Gastrocnemius medialis (tissue), 4 donors: Measurements from ENCODE around the gene PRSS33. TPM values are rescaled to one million over a fixed set of nuclear protein-coding genes. Genes with fewer than 3 reads are reported as not detected.

ENCODE experiments used
- ATAC-seq, 2 donors: fragments of 150-250 bp; one replicate each; pipeline ENCODE4 v1.9.1; 2016
- DNase-seq, 2 donors: peaks; one replicate each; pipeline ENCODE4 v3.0.0-alpha.2; 2019
- H3K27ac ChIP-seq, 4 donors: fragments of 200-600 bp; sonication (generic); 1 replicate in 1 of 4; 2 replicates in 3 of 4; pipeline ENCODE4 v1.5.1; 2016 to 2018; ENCODE audit warnings: mild to moderate bottlenecking in 2 of 4, moderate library complexity in 1 of 4
- H3K27me3 ChIP-seq, 3 donors: fragments of 200-600 bp; sonication (generic) in 2 of 3; 1 replicate in 1 of 3; 2 replicates in 2 of 3; pipeline versions ENCODE4 v1.5.1 to v1.6.0; 2016 to 2019; ENCODE audit warnings: mild to moderate bottlenecking in 1 of 3, moderate library complexity in 1 of 3
- H3K36me3 ChIP-seq, 2 donors: fragments of 200-600 bp; sonication (generic) in 1 of 2; one replicate each; pipeline ENCODE4 v1.5.1; 2017 to 2018
- H3K4me1 ChIP-seq, 2 donors: fragments of 200-600 bp; sonication (generic) in 1 of 2; one replicate each; pipeline ENCODE4 v1.5.1; 2016 to 2017; ENCODE audit warnings: mild to moderate bottlenecking in 2 of 2
- H3K4me3 ChIP-seq, 4 donors: fragments of 200-600 bp; sonication (generic) in 3 of 4; 1 replicate in 1 of 4; 2 replicates in 3 of 4; pipeline ENCODE4 v1.5.1; 2016 to 2019; ENCODE audit warnings: mild to moderate bottlenecking in 2 of 4
- H3K9me3 ChIP-seq, 3 donors: fragments of 200-600 bp; sonication (generic) in 2 of 3; 1 replicate in 1 of 3; 2 replicates in 2 of 3; pipeline ENCODE4 v1.5.1; 2016 to 2019
- CTCF ChIP-seq, 5 experiments: fragments of 450-650 bp in 3 of 5; fragments of 200-600 bp in 2 of 5; sonication (generic) in 2 of 5; IDR thresholded peaks in 4 of 5; conservative IDR thresholded peaks in 1 of 5; 1 replicate in 4 of 5; 2 replicates in 1 of 5; pipeline ENCODE4 v1.5.1; 2016 to 2019; ENCODE audit warnings: antibody characterized with exemption in 5 of 5, mild to moderate bottlenecking in 3 of 5, moderate library complexity in 3 of 5
- POLR2A ChIP-seq, 2 donors: fragments of 450-650 bp; IDR thresholded peaks; one replicate each; pipeline ENCODE4 v1.6.1; 2017; ENCODE audit warnings: antibody characterized with exemption in 2 of 2, mild to moderate bottlenecking in 2 of 2, moderate library complexity in 2 of 2
- in situ Hi-C, 4 donors: fragments of 200-750 bp; cut with MboI; loops; one replicate each; pipeline versions ENCODE4 v1.15.0 to v1.8.0; 2017; ENCODE audit warnings: low sequenced_read_pairs in 4 of 4
- intact Hi-C: fragments of 100-400 bp; cut with DNase I; formaldehyde crosslinking; loops from one replicate; pipeline ENCODE4 v1.15.1; 2023; ENCODE audit warnings: low total_unique reads
- total RNA-seq, 4 donors: library from RNA; depleted of rRNA; stranded (reverse); fragments of >200 nt; gene quantifications; one replicate each; pipeline versions ENCODE4 v1.1.0 to v1.2.3, GENCODE V29; 2016

The PRSS33 gene
- total RNA-seq, 4 donors from 2014 or later: not detected

GRCh38 chr16:2828876-2829430, 41.6 kb upstream of the PRSS33 start:
- in situ Hi-C loops: no loop called here
- intact Hi-C loops: no loop called here
- peaks cover 9 to 11% (median 9%) of the 10 kb centered on the region in 3 donors for H3K27me3 ChIP-seq
- TF ChIP-seq CTCF (IDR thresholded peaks at IDR 0.05 in 4 of 5, conservative IDR thresholded peaks at IDR 0.05 in 1 of 5): no peak
- TF ChIP-seq POLR2A (IDR thresholded peaks at IDR 0.05): no peak
- ATAC-seq (no peak), DNase-seq (no peak)
- no peaks in the 10 kb centered on the region for H3K9me3 ChIP-seq
- H3K4me3 ChIP-seq: no peak overlapping the region
- no peaks in the 10 kb centered on the region for H3K4me1 ChIP-seq
- H3K27ac ChIP-seq: no peak overlapping the region
- H3K36me3 ChIP-seq: no peaks in the 10 kb centered on the region

GRCh38 chr16:2828521-2828840, 41.1 kb upstream of the PRSS33 start:
- H3K9me3 ChIP-seq: no peaks in the 10 kb centered on the region
- peaks cover 9 to 11% (median 9%) of the 10 kb centered on the region in 3 donors for H3K27me3 ChIP-seq
- TF ChIP-seq POLR2A (IDR thresholded peaks at IDR 0.05) (no peak), CTCF (IDR thresholded peaks at IDR 0.05 in 4 of 5, conservative IDR thresholded peaks at IDR 0.05 in 1 of 5) (no peak)
- H3K4me3 ChIP-seq: no peak overlapping the region
- intact Hi-C loops (no loop called here), in situ Hi-C loops (no loop called here)
- DNase-seq (no peak), ATAC-seq (no peak)
- H3K4me1 ChIP-seq: no peaks in the 10 kb centered on the region
- H3K27ac ChIP-seq: no peak overlapping the region
- no peaks in the 10 kb centered on the region for H3K36me3 ChIP-seq

- DNase-seq (no peak), ATAC-seq (no peak)
- no peaks in the 10 kb centered on the region for H3K9me3 ChIP-seq
- no peaks in the 10 kb centered on the region for H3K4me1 ChIP-seq
- in situ Hi-C loops (no loop called here), intact Hi-C loops (no loop called here)
- no peak for TF ChIP-seq CTCF (IDR thresholded peaks at IDR 0.05 in 4 of 5, conservative IDR thresholded peaks at IDR 0.05 in 1 of 5)
- TF ChIP-seq POLR2A (IDR thresholded peaks at IDR 0.05): no peak
- H3K4me3 ChIP-seq: no peak overlapping the region
- H3K27me3 ChIP-seq: peaks cover 9 to 11% (median 9%) of the 10 kb centered on the region in 3 donors
- no peaks in the 10 kb centered on the region for H3K36me3 ChIP-seq
- H3K27ac ChIP-seq: no peak overlapping the region
These were observed 40.6 kb upstream of the PRSS33 start for GRCh38 chr16:2827831-2828520.

- Histone ChIP-seq H3K4me3 (no peak overlapping the region), H3K4me1 (no peaks in the 10 kb centered on the region), H3K27me3 (peaks cover 9 to 11% (median 9%) of the 10 kb centered on the region in 3 donors), H3K36me3 (no peaks in the 10 kb centered on the region), H3K27ac (no peak overlapping the region), H3K9me3 (no peaks in the 10 kb centered on the region)
- no peak for DNase-seq
- no peak for TF ChIP-seq POLR2A (IDR thresholded peaks at IDR 0.05)
- no peak for TF ChIP-seq CTCF (IDR thresholded peaks at IDR 0.05 in 4 of 5, conservative IDR thresholded peaks at IDR 0.05 in 1 of 5)
- in situ Hi-C loops (no loop called here), intact Hi-C loops (no loop called here)
- no peak for ATAC-seq
These were observed 40.0 kb upstream of the PRSS33 start for GRCh38 chr16:2827374-2827791.
